ENCODE results near the gene SGIP1.

The SGIP1 gene

DNA sequence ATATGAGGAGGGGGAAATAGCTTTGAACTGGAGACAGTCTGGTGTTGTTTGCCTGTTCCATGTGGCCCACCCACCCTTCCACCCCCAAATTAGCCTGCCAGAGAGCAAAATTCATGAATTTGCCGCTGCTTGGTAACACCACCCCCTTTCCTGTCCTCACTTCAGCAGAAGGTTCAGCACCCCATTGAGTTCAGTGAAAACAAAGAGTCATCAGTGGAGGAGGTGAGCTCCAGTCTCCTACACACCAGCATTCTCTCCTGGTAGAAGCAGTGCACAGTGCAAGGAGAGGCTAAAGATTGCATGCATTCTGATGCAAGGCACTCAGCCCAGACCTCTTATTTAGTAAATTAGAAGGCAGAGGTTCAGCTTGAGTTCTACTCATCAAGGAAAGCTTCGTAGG, 118.6 kb downstream of the SGIP1 start:
- H2BK120ac ChIP-seq (ENCODE audit: insufficient read depth, low read length, poor library complexity): no peak overlapping the region
- no peak overlapping the region for H2AK5ac ChIP-seq (ENCODE audit: low read length)
- H3K9ac ChIP-seq (ENCODE audit: low read length): no peak overlapping the region
- no peaks in the 10 kb centered on the region for H3K9me3 ChIP-seq (ENCODE audit: insufficient read depth, low read depth, low read length)
- no peak overlapping the region for H3K4me2 ChIP-seq (ENCODE audit: low read length)
- no peak overlapping the region for H4K12ac ChIP-seq (ENCODE audit: low read depth, low read length)
- no peak overlapping the region for H2AFZ ChIP-seq (ENCODE audit: insufficient read depth, low read length, poor library complexity)
- no peak overlapping the region for H2BK12ac ChIP-seq (ENCODE audit: low read length)
- no peak overlapping the region for H3K14ac ChIP-seq (ENCODE audit: low read length)
- no peak overlapping the region for H3K4ac ChIP-seq (ENCODE audit: low read depth, low read length)
- H3K36me3 ChIP-seq (ENCODE audit: control insufficient read depth in 1 of 2, insufficient read depth in 2 of 2, low read length in 2 of 2): no peaks in the 10 kb centered on the region
- H4K8ac ChIP-seq (ENCODE audit: low read depth, low read length): no peak overlapping the region
- H3K79me1 ChIP-seq (ENCODE audit: low read length): no peaks in the 10 kb centered on the region
- H3K79me2 ChIP-seq (ENCODE audit: control insufficient read depth, insufficient read depth, low read length, poor library complexity): no peaks in the 10 kb centered on the region
- H4K91ac ChIP-seq (ENCODE audit: low read depth, low read length): no peak overlapping the region
- no peak for DNase-seq
- no peak overlapping the region for H3K4me3 ChIP-seq (ENCODE audit: low read depth, low read length)
- no peak overlapping the region for H2BK5ac ChIP-seq (ENCODE audit: low read depth, low read length, poor library complexity)
- H3K27ac ChIP-seq (ENCODE audit: low read depth, low read length): no peak overlapping the region
- no peaks in the 10 kb centered on the region for H3K27me3 ChIP-seq (ENCODE audit: insufficient read depth, low read length)
- H3K18ac ChIP-seq (ENCODE audit: low read length): no peak overlapping the region
- no peaks in the 10 kb centered on the region for H3K4me1 ChIP-seq (ENCODE audit: control insufficient read depth in 1 of 2, insufficient read depth in 2 of 2, low read length in 2 of 2)
- WGBS (ENCODE audit: extremely low coverage, insufficient coverage, insufficient read length): no CpG with 5 or more reads among the region's 2 CpGs
- H3K23ac ChIP-seq (ENCODE audit: low read length): no peak overlapping the region

DNA sequence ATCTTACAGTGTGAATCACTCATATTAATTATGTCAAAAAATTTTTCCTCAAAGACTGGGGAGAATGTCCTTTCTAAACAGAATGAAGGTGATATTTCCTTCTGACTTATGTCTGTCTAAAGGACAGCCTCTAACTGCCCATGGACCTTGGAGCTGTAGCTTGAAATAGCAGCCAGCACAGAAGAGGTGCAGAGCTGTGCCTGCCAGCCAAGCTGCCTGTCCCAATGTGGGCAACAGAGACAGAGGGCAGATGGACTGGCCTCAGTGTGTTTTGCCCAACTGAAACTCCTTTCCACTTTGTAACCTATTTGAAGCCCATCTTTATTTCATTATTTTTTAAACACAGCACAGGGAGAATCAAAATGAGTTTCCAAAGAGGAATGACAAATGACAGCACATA, 120.7 kb downstream of the SGIP1 start:
- Histone ChIP-seq H3K9ac (ENCODE audit: low read length) (no peak overlapping the region), H3K36me3 (ENCODE audit: control insufficient read depth in 1 of 2, insufficient read depth in 2 of 2, low read length in 2 of 2) (no peaks in the 10 kb centered on the region), H3K4me3 (ENCODE audit: low read depth, low read length) (no peak overlapping the region)

DNA sequence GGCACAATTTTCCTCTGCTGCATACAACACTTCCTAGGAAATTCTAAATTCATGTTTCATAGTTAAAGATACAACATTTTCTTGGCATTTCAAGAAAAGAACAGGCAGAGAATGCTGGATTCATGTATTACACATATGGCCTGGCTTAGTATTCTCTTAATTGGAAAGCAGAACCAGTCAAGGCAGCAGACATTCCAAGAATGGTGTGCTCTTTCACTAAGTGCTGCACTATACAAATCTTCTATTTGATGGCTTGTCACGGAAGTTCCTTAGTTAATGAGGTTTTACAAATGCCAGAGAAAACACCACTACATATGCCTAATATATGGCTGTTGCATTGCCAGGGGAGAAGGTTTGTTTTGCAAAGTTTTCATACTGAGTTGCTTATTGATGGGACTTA, 137.5 kb downstream of the SGIP1 start:
- H3K18ac ChIP-seq (ENCODE audit: low read length): no peak overlapping the region
- no peak overlapping the region for H3K9ac ChIP-seq (ENCODE audit: low read length)
- H2BK5ac ChIP-seq (ENCODE audit: low read depth, low read length, poor library complexity): no peak overlapping the region
- H3K79me1 ChIP-seq (ENCODE audit: low read length): no peaks in the 10 kb centered on the region
- no peaks in the 10 kb centered on the region for H3K36me3 ChIP-seq (ENCODE audit: control insufficient read depth in 1 of 2, insufficient read depth in 2 of 2, low read length in 2 of 2)
- no peak overlapping the region for H3K27ac ChIP-seq (ENCODE audit: low read depth, low read length)
- H2BK12ac ChIP-seq (ENCODE audit: low read length): no peak overlapping the region
- no peak overlapping the region for H2BK120ac ChIP-seq (ENCODE audit: insufficient read depth, low read length, poor library complexity)
- no peak overlapping the region for H3K23ac ChIP-seq (ENCODE audit: low read length)
- no peak overlapping the region for H4K8ac ChIP-seq (ENCODE audit: low read depth, low read length)
- H2AK5ac ChIP-seq (ENCODE audit: low read length): no peak overlapping the region
- H3K9me3 ChIP-seq (ENCODE audit: insufficient read depth, low read depth, low read length): no peaks in the 10 kb centered on the region
- H3K79me2 ChIP-seq (ENCODE audit: control insufficient read depth, insufficient read depth, low read length, poor library complexity): no peaks in the 10 kb centered on the region
- H3K4me3 ChIP-seq (ENCODE audit: low read depth, low read length): no peak overlapping the region
- WGBS (ENCODE audit: extremely low coverage, insufficient coverage, insufficient read length): no CpG with 5 or more reads among the region's 1 CpG
- no peak overlapping the region for H4K12ac ChIP-seq (ENCODE audit: low read depth, low read length)
- H3K27me3 ChIP-seq (ENCODE audit: insufficient read depth, low read length): no peaks in the 10 kb centered on the region
- H3K4me1 ChIP-seq (ENCODE audit: control insufficient read depth in 1 of 2, insufficient read depth in 2 of 2, low read length in 2 of 2): no peaks in the 10 kb centered on the region
- DNase-seq: no peak
- no peak overlapping the region for H3K4me2 ChIP-seq (ENCODE audit: low read length)
- H2AFZ ChIP-seq (ENCODE audit: insufficient read depth, low read length, poor library complexity): no peak overlapping the region
- no peak overlapping the region for H3K14ac ChIP-seq (ENCODE audit: low read length)
- no peak overlapping the region for H3K4ac ChIP-seq (ENCODE audit: low read depth, low read length)
- H4K91ac ChIP-seq (ENCODE audit: low read depth, low read length): no peak overlapping the region

More for the DNA sequence above, 120.7 kb downstream of the SGIP1 start:
- Histone ChIP-seq H4K12ac (ENCODE audit: low read depth, low read length) (no peak overlapping the region), H3K18ac (ENCODE audit: low read length) (no peak overlapping the region), H3K27me3 (ENCODE audit: insufficient read depth, low read length) (no peaks in the 10 kb centered on the region), H3K23ac (ENCODE audit: low read length) (no peak overlapping the region), H2BK5ac (ENCODE audit: low read depth, low read length, poor library complexity) (no peak overlapping the region), H4K8ac (ENCODE audit: low read depth, low read length) (no peak overlapping the region), H3K79me2 (ENCODE audit: control insufficient read depth, insufficient read depth, low read length, poor library complexity) (no peaks in the 10 kb centered on the region), H2BK120ac (ENCODE audit: insufficient read depth, low read length, poor library complexity) (no peak overlapping the region), H3K14ac (ENCODE audit: low read length) (no peak overlapping the region), H3K9me3 (ENCODE audit: insufficient read depth, low read depth, low read length) (no peaks in the 10 kb centered on the region), H4K91ac (ENCODE audit: low read depth, low read length) (no peak overlapping the region), H3K79me1 (ENCODE audit: low read length) (no peaks in the 10 kb centered on the region), H2AK5ac (ENCODE audit: low read length) (no peak overlapping the region), H2BK12ac (ENCODE audit: low read length) (no peak overlapping the region), H3K4me2 (ENCODE audit: low read length) (no peak overlapping the region), H3K27ac (ENCODE audit: low read depth, low read length) (no peak overlapping the region), H3K4ac (ENCODE audit: low read depth, low read length) (no peak overlapping the region), H3K4me1 (ENCODE audit: control insufficient read depth in 1 of 2, insufficient read depth in 2 of 2, low read length in 2 of 2) (no peaks in the 10 kb centered on the region), H2AFZ (ENCODE audit: insufficient read depth, low read length, poor library complexity) (no peak overlapping the region)
- DNase-seq: no peak

DNA sequence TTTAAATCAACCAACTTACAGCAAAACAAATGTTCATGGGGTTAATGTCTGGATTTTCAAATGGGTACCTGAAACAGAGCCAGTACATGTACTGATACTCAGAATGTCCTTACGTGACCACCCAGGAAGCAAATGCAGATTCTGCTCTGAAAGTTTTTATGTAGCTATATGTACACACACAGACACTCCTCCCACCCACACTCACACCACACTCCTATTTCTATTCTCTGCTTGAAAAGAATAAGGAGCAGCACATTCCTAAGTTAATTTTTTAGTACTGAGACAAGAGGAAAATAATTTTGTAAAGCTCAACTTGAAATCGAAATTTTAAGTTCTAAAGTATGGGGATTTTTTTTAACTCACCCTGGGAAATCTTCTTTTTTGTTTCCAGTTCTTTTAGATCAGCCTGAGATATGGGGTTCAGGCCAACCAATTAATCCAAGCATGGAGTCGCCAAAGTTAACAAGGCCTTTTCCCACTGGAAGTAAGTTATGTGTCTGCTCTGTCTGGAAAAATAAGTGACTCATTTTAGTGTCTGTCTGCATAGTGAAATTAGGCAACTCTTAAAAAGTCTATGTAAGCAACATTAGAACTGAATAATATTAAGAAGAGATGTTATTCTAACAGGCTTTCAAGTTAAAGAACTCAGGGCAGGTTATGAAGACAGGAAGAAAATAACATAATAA, 142.8 kb downstream of the SGIP1 start:
- Histone ChIP-seq H3K4ac (ENCODE audit: low read depth, low read length) (no peak overlapping the region), H3K9ac (ENCODE audit: low read length) (no peak overlapping the region), H3K27ac (ENCODE audit: low read depth, low read length) (peak overlapping the region; percentile 20), H3K18ac (ENCODE audit: low read length) (no peak overlapping the region), H2BK5ac (ENCODE audit: low read depth, low read length, poor library complexity) (no peak overlapping the region), H3K23ac (ENCODE audit: low read length) (no peak overlapping the region), H3K36me3 (ENCODE audit: control insufficient read depth in 1 of 2, insufficient read depth in 2 of 2, low read length in 2 of 2) (no peaks in the 10 kb centered on the region), H3K9me3 (ENCODE audit: insufficient read depth, low read depth, low read length) (no peaks in the 10 kb centered on the region), H2BK120ac (ENCODE audit: insufficient read depth, low read length, poor library complexity) (no peak overlapping the region), H2AK5ac (ENCODE audit: low read length) (no peak overlapping the region), H2AFZ (ENCODE audit: insufficient read depth, low read length, poor library complexity) (no peak overlapping the region), H3K4me2 (ENCODE audit: low read length) (no peak overlapping the region), H3K79me1 (ENCODE audit: low read length) (peaks cover 3% of the 10 kb centered on the region), H2BK12ac (ENCODE audit: low read length) (no peak overlapping the region), H3K79me2 (ENCODE audit: control insufficient read depth, insufficient read depth, low read length, poor library complexity) (no peaks in the 10 kb centered on the region), H4K91ac (ENCODE audit: low read depth, low read length) (no peak overlapping the region), H3K4me1 (ENCODE audit: control insufficient read depth in 1 of 2, insufficient read depth in 2 of 2, low read length in 2 of 2) (no peaks in the 10 kb centered on the region), H4K8ac (ENCODE audit: low read depth, low read length) (no peak overlapping the region), H3K4me3 (ENCODE audit: low read depth, low read length) (no peak overlapping the region), H3K14ac (ENCODE audit: low read length) (no peak overlapping the region), H3K27me3 (ENCODE audit: insufficient read depth, low read length) (no peaks in the 10 kb centered on the region), H4K12ac (ENCODE audit: low read depth, low read length) (no peak overlapping the region)
- DNase-seq: peak in 1 of 2 donors; percentile 29
- WGBS (ENCODE audit: extremely low coverage, insufficient coverage, insufficient read length): no CpG with 5 or more reads among the region's 3 CpGs

All from trophoblast cell (in vitro differentiated cells and primary cell).